KMS-11 (cell line): ENCODE data around the gene FOXI3.

Experiments used
- H2AFZ ChIP-seq: fragments of 200-600 bp; sonication (generic); 2 replicates; pipeline ENCODE4 v1.6.1; 2016; ENCODE audit warnings: antibody characterized with exemption, mixed run types, low read depth
- H3K27ac ChIP-seq: fragments of 200-600 bp; sonication (generic); 2 replicates; pipeline ENCODE4 v1.6.1; 2016; ENCODE audit warnings: mild to moderate bottlenecking, mixed run types
- H3K27me3 ChIP-seq: fragments of 200-600 bp; sonication (generic); 2 replicates; pipeline ENCODE4 v1.6.1; 2017; ENCODE audit warnings: mild to moderate bottlenecking, low read depth, mixed run types, moderate library complexity; ENCODE audit not compliant: insufficient read depth
- H3K36me3 ChIP-seq: fragments of 200-600 bp; sonication (generic); 2 replicates; pipeline ENCODE4 v1.6.1; 2017; ENCODE audit warnings: mild to moderate bottlenecking, mixed run types; ENCODE audit not compliant: insufficient read depth
- H3K4me1 ChIP-seq: fragments of 200-600 bp; sonication (generic); 2 replicates; pipeline ENCODE4 v1.6.1; 2016; ENCODE audit warnings: mild to moderate bottlenecking, low read depth, mixed run types; ENCODE audit not compliant: poor library complexity, severe bottlenecking
- H3K4me2 ChIP-seq: fragments of 200-600 bp; sonication (generic); 2 replicates; pipeline ENCODE4 v1.7.0; 2016; ENCODE audit warnings: mild to moderate bottlenecking, mixed run types
- H3K4me3 ChIP-seq: fragments of 200-600 bp; sonication (generic); IDR thresholded peaks from 2 replicates; pipeline ENCODE4 v1.6.1; 2017; ENCODE audit warnings: low read depth, low read length, mixed read lengths; ENCODE audit not compliant: insufficient read depth
- H3K79me2 ChIP-seq: fragments of 200-600 bp; sonication (generic); 2 replicates; pipeline ENCODE4 v1.6.1; 2016; ENCODE audit warnings: low read depth, mixed run types; ENCODE audit not compliant: insufficient read depth
- H3K9ac ChIP-seq: fragments of 200-600 bp; sonication (generic); 2 replicates; pipeline ENCODE4 v1.6.1; 2016; ENCODE audit warnings: mild to moderate bottlenecking, mixed run types
- H4K20me1 ChIP-seq: fragments of 200-600 bp; sonication (generic); 2 replicates; pipeline ENCODE4 v1.6.1; 2016; ENCODE audit warnings: mild to moderate bottlenecking, mixed run types; ENCODE audit not compliant: insufficient read depth
- CTCF ChIP-seq: fragments of 200-600 bp; sonication (generic); conservative IDR thresholded peaks from 2 replicates; pipeline ENCODE4 v1.6.1; 2017; ENCODE audit warnings: low read depth, mild to moderate bottlenecking, antibody characterized with exemption, low read length, moderate library complexity, mixed read lengths

The FOXI3 gene

GRCh38 chr2:88492002-88492401 is 39.5 kb upstream of the FOXI3 start:
- no peak for TF ChIP-seq CTCF
- no peaks in the 10 kb centered on the region for H3K4me1 ChIP-seq
- H4K20me1 ChIP-seq = no peaks in the 10 kb centered on the region
- H2AFZ ChIP-seq = no peak overlapping the region
- H3K9ac ChIP-seq = no peak overlapping the region
- no peak overlapping the region for H3K4me3 ChIP-seq
- no peaks in the 10 kb centered on the region for H3K36me3 ChIP-seq
- no peak overlapping the region for H3K4me2 ChIP-seq
- H3K27ac ChIP-seq = no peak overlapping the region
- H3K79me2 ChIP-seq = no peaks in the 10 kb centered on the region
- no peaks in the 10 kb centered on the region for H3K27me3 ChIP-seq

GRCh38 chr2:88489181-88489580 is 36.7 kb upstream of the FOXI3 start:
- Histone ChIP-seq H3K4me2 (no peak overlapping the region), H3K36me3 (no peaks in the 10 kb centered on the region)

GRCh38 chr2:88483200-88483599 is 30.7 kb upstream of the FOXI3 start:
- H3K36me3 ChIP-seq = no peaks in the 10 kb centered on the region
- H3K27me3 ChIP-seq = no peaks in the 10 kb centered on the region
- H3K79me2 ChIP-seq = no peaks in the 10 kb centered on the region
- H4K20me1 ChIP-seq = no peaks in the 10 kb centered on the region
- no peaks in the 10 kb centered on the region for H3K4me1 ChIP-seq
- TF ChIP-seq CTCF = no peak
- no peak overlapping the region for H3K27ac ChIP-seq
- no peak overlapping the region for H3K4me2 ChIP-seq
- no peak overlapping the region for H3K4me3 ChIP-seq
- no peak overlapping the region for H3K9ac ChIP-seq
- no peak overlapping the region for H2AFZ ChIP-seq

More at GRCh38 chr2:88489181-88489580, 36.7 kb upstream of the FOXI3 start:
- no peaks in the 10 kb centered on the region for H3K4me1 ChIP-seq
- H4K20me1 ChIP-seq = no peaks in the 10 kb centered on the region
- H3K27me3 ChIP-seq = no peaks in the 10 kb centered on the region
- no peak overlapping the region for H3K27ac ChIP-seq
- TF ChIP-seq CTCF = no peak
- H3K79me2 ChIP-seq = no peaks in the 10 kb centered on the region
- no peak overlapping the region for H3K4me3 ChIP-seq
- no peak overlapping the region for H2AFZ ChIP-seq
- H3K9ac ChIP-seq = no peak overlapping the region

- no peak for TF ChIP-seq CTCF
- Histone ChIP-seq H4K20me1 (no peaks in the 10 kb centered on the region), H3K4me3 (no peak overlapping the region), H2AFZ (no peak overlapping the region), H3K4me2 (no peak overlapping the region), H3K79me2 (no peaks in the 10 kb centered on the region), H3K4me1 (no peaks in the 10 kb centered on the region), H3K36me3 (no peaks in the 10 kb centered on the region), H3K27ac (no peak overlapping the region), H3K27me3 (no peaks in the 10 kb centered on the region), H3K9ac (no peak overlapping the region)
Measured at GRCh38 chr2:88481691-88482336, 29.3 kb upstream of the FOXI3 start.
